PFSK-1 (cell line): ENCODE data around the gene NFE2L2. TPM values are rescaled to one million over a fixed set of nuclear protein-coding genes. Genes with fewer than 3 reads are reported as not detected.

Source experiments
- FOXP2 ChIP-seq: optimal IDR thresholded peaks from 2 replicates; pipeline ENCODE3; 2011; ENCODE audit warnings: borderline replicate concordance, control low read depth, inconsistent platforms; ENCODE audit not compliant: insufficient read depth; ENCODE audit errors: extremely low read length, extremely low read depth
- POLR2AphosphoS5 ChIP-seq: IDR thresholded peaks from 2 replicates; pipeline ENCODE4 v1.6.1; 2012; ENCODE audit warnings: low read depth, mild to moderate bottlenecking, control low read depth, low read length, moderate library complexity
- SIN3A ChIP-seq: IDR thresholded peaks from 2 replicates; pipeline ENCODE4 v1.6.1; 2012; ENCODE audit warnings: mild to moderate bottlenecking, low read length, moderate library complexity, borderline replicate concordance; ENCODE audit not compliant: insufficient read depth
- TAF1 ChIP-seq: IDR thresholded peaks from 2 replicates; pipeline ENCODE4 v1.6.1; 2012; ENCODE audit warnings: low read length, control low read depth, borderline replicate concordance; ENCODE audit not compliant: insufficient read depth
- polyA plus RNA-seq: library from polyadenylated mRNA; unstranded; fragments of >200 nt; gene quantifications from one replicate; pipeline ENCODE4 v1.2.1, GENCODE V29; 2012; ENCODE audit warnings: low read depth, missing spikeins; ENCODE audit not compliant: insufficient read length
- TF ChIP-seq, protein P1 (sequence below), 2 experiments: IDR thresholded peaks; 2 replicates each; pipeline versions ENCODE4 v1.6.1 to v1.8.0; 2011 to 2012; ENCODE audit warnings: low read depth in 2 of 2, low read length in 2 of 2, control low read depth in 1 of 2, inconsistent platforms in 1 of 2, mild to moderate bottlenecking in 1 of 2, moderate library complexity in 1 of 2; ENCODE audit not compliant: insufficient read depth in 1 of 2

NFE2L2 gene
- polyA plus RNA-seq: 54.6 TPM

DNA sequence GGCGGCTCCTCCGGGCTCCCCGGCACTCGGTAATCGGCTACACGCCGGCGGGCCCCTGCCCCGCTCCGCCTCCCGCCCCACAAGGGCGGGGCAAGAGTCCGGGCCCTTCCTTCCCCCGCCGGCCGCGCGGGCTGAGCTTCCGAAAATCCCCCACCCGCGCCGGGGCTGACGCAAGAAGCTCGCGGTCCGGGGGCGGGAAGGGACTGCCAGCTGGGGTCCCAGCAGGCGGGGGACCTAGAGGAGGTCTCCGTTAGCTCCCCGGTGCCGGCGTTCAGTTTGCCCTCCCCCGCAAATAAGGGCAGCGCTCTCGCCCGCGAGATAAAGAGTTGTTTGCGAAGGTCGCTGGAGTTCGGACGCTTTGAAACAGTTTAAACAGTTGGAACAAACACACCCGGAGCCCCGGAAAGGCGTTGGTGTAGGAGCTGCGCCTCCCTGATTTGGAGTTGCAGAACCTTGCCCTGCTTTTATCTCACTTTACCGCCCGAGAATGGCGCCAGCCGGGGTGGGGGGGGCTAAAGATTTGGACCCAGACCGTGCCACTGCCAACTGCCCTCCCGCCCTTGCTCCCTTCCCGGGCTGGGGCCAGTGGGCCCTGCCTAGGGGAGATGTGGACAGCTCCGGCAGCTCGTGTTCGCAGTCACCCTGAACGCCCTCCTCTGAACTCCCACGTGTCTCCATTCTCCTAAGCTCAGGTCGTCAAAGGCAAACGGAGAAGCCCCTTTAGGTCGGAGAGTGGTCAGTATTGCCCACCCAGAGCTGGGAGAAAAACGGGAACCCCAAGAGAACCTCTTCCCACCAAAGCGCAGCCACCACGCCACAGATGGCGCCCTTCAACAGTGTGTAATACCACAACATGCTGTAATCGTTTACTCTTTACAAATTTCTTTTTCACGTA, at the start of gene NFE2L2:
Gene NFE2L2, minus strand, starts transcription at position 35 of the 895 bp plus-strand sequence. CDS start 151 bp downstream, outside the sequence.
- TF ChIP-seq FOXP2 (peak; percentile 89), POLR2AphosphoS5 (peak; percentile 84), SIN3A (peak; percentile 87; the same call in 1 of the 2 replicates), TAF1 (peak; percentile 74; the same call in 1 of the 2 replicates)
- TF ChIP-seq, protein P1, sequence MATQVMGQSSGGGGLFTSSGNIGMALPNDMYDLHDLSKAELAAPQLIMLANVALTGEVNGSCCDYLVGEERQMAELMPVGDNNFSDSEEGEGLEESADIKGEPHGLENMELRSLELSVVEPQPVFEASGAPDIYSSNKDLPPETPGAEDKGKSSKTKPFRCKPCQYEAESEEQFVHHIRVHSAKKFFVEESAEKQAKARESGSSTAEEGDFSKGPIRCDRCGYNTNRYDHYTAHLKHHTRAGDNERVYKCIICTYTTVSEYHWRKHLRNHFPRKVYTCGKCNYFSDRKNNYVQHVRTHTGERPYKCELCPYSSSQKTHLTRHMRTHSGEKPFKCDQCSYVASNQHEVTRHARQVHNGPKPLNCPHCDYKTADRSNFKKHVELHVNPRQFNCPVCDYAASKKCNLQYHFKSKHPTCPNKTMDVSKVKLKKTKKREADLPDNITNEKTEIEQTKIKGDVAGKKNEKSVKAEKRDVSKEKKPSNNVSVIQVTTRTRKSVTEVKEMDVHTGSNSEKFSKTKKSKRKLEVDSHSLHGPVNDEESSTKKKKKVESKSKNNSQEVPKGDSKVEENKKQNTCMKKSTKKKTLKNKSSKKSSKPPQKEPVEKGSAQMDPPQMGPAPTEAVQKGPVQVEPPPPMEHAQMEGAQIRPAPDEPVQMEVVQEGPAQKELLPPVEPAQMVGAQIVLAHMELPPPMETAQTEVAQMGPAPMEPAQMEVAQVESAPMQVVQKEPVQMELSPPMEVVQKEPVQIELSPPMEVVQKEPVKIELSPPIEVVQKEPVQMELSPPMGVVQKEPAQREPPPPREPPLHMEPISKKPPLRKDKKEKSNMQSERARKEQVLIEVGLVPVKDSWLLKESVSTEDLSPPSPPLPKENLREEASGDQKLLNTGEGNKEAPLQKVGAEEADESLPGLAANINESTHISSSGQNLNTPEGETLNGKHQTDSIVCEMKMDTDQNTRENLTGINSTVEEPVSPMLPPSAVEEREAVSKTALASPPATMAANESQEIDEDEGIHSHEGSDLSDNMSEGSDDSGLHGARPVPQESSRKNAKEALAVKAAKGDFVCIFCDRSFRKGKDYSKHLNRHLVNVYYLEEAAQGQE (IDR thresholded peaks at IDR 0.05; ENCODE audit: insufficient read depth in 1 of 2, low read depth in 2 of 2, low read length in 2 of 2): peak; percentile 61 to 80; a peak in 3 of 4 replicates

DNA sequence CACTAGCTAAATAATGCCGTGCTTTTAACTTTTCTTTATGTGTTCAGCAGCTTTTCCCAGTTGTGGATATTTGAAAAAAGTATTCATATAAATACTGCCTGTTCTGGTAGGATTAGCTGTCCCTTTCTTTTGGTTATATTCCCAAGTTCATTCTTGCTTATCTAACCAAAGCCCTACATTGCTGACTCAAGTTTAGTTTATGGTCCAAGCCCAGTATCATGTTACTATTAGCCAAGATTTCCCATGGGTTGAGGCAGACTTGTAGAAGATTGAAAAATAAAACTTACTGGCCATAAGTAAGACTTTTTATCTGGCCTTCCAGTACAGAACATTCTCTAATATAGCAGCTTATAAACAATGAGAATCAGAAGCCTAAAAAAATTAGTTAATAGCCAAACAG, 49.7 kb upstream of the NFE2L2 start:
- no peak for TF ChIP-seq POLR2AphosphoS5
- TF ChIP-seq SIN3A: no peak

DNA sequence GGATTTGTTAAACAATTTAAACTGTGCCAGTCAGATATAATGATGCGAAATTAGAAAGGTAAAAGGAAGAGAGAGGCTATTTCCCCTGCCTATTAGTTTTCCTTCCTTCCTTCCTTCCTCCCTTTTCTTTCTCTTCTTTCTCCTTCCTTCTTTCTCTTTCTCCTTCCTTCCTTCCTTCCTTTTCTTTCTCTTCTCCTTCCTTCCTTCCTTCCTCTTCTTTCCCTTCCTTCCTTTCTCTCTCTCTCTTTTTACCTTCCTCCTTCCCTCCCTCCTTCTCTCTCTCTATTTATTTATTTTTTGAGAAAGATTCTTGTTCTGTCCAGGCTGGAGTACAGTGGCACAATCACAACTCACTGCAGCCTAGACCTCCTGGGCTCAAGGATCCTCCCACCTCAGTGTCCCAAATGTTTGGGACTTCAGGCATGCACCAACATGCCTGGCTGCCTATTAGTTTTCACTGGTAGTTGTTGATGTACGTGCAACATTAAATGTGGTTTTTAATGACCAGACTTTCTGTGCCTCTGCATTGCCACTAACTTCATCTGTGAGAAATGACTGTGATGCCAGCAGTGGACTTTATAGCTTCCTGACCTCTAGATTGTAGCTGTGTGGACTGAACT, 48.7 kb upstream of the NFE2L2 start:
- TF ChIP-seq FOXP2 (no peak), TAF1 (no peak), SIN3A (no peak), POLR2AphosphoS5 (no peak)
- TF ChIP-seq, protein P1 (IDR thresholded peaks at IDR 0.05; ENCODE audit: insufficient read depth in 1 of 2, low read depth in 2 of 2, low read length in 2 of 2): no peak

DNA sequence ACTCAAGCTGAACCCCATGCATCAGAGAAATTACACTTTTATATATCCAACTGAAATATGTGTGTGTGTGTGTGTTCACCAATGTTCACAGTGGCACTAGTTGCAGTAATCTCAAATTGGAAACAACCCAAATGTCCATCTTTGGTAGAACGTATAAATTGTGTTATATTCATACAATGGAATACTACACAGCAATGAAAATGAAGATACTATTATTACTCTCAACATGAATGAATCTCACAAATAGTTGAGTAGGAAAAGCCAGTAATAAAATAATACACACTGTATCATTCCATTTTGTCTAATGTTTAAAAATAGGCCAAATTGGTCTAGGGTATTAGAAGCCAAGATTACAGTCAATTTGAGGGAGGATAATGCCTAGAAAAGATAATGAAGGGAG, 48.0 kb upstream of the NFE2L2 start:
- TF ChIP-seq SIN3A (no peak), POLR2AphosphoS5 (no peak), FOXP2 (no peak), TAF1 (no peak)
- TF ChIP-seq, protein P1 (IDR thresholded peaks at IDR 0.05; ENCODE audit: insufficient read depth in 1 of 2, low read depth in 2 of 2, low read length in 2 of 2): no peak

DNA sequence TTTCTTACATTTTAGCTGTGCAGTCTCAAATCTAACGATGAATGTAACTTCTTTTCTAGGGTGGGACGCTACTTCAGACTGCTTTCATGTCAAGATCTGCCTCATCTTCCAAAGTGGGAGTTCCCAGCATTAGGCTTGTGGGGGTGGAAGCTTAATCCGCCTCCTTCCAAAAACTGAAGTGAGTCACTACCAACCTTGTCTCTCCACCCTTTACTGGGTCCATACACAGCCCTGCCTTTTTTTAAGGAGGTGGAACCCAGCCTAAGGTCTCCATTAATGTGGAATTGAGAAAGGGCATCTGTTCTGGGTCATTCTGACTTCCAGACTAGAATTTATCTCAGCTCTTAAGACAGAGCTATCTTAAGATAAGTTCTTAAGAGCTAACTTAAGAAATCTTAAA, 42.0 kb upstream of the NFE2L2 start:
- TF ChIP-seq SIN3A (no peak), TAF1 (no peak), FOXP2 (no peak)
- TF ChIP-seq, protein P1 (IDR thresholded peaks at IDR 0.05; ENCODE audit: insufficient read depth in 1 of 2, low read depth in 2 of 2, low read length in 2 of 2): no peak
